Measurements from ENCODE around the gene TBC1D14. TPM values are rescaled to one million over a fixed set of nuclear protein-coding genes. Genes with fewer than 3 reads are reported as not detected.

Gene TBC1D14
- total and polyA plus RNA-seq, 10 of the 15 experiments (the other 5 are each of a cell fraction or from before 2014, with no cell fraction given) = 0.87 to 39.3 (median 30.1) TPM

DNA sequence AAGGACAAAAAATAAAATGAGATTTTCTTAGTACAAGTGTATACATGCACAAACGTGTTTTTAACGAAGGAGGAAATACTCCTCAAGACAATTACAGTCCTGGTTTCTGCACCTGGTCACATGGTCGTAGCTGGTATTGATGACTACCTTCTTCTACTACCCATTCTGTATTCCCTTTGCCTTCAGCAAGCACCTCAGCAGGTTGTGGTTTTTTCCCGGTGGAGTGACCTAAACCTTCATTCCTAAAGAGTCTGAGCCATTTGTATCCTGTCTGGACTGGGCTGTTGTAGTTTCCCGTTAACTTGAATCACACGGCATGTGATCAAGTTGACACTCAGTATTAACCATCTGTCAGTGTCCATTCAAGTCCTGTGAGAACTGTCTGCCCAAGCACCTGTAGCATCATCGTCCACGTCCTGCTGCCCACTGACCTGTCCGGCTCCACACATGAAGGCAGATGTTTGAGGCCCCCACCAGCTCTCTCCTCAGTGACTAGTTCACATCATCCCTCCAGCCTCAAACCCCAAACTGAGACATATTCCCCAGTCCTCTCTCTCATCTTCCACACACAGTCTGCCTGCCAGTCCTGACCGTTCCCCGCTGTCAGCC, 31.1 kb upstream of the TBC1D14 start (continued):
- TF ChIP-seq, protein P1, sequence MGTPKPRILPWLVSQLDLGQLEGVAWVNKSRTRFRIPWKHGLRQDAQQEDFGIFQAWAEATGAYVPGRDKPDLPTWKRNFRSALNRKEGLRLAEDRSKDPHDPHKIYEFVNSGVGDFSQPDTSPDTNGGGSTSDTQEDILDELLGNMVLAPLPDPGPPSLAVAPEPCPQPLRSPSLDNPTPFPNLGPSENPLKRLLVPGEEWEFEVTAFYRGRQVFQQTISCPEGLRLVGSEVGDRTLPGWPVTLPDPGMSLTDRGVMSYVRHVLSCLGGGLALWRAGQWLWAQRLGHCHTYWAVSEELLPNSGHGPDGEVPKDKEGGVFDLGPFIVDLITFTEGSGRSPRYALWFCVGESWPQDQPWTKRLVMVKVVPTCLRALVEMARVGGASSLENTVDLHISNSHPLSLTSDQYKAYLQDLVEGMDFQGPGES (IDR thresholded peaks at IDR 0.05) = no peak

DNA sequence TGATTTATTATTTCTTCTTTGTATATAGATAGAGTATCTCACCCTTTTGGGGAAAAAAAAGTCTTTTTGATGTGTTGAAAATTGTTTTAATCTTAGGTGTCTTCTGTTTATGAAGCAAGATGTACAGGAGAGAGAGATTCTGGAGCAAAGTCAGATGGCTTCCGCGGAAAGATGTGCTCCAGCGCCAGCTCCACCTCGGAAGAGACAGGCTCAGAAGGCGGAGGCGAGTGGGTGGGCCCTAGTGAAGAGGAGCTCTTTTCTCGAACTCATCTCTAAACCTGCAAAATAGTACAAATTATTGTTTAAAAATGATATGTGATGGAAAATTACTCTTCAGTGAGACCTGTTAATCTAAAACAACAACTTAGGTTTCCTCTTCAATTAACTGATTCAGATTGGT, 28.9 kb upstream of the TBC1D14 start:
- no TSS peak for BruUV-seq (replicated peaks)
- H3K27ac ChIP-seq (ENCODE audit: control insufficient read depth, insufficient read depth) = no peak overlapping the region
- WGBS (ENCODE audit: insufficient coverage, insufficient replicate concordance, low lambda C conversion rate, missing lambda C conversion rate) = 99% methylated on average over 7 of the region's 7 CpGs
- no peak for FAIRE-seq
- no peak overlapping the region for H3K4me3 ChIP-seq
- H2AFZ ChIP-seq (ENCODE audit: control insufficient read depth, low read depth, low read length) = no peak overlapping the region
- H3K4me1 ChIP-seq (ENCODE audit: control insufficient read depth, insufficient read depth, low read length) = no peaks in the 10 kb centered on the region
- POLR2A ChIA-PET = no interaction called here
- peaks cover 15 to 17% of the 10 kb centered on the region in 2 experiments for H3K36me3 ChIP-seq (ENCODE audit: control insufficient read depth in 2 of 2, insufficient read depth in 2 of 2, low read length in 1 of 2)
- ATAC-seq = no peak
- H3K4me2 ChIP-seq (ENCODE audit: control insufficient read depth, insufficient read depth) = no peak overlapping the region
- H3K79me2 ChIP-seq (ENCODE audit: control insufficient read depth, insufficient read depth, low read length) = no peaks in the 10 kb centered on the region
- SMC1A ChIA-PET (ENCODE audit: uncharacterized antibody, unreplicated experiment) = interaction anchor here (1.0 kb wide), 1 partner anchor 221 kb away, joined by 3 read pairs; no protein-coding TSS in a partner anchor
- H4K20me1 ChIP-seq (ENCODE audit: control insufficient read depth, insufficient read depth) = no peaks in the 10 kb centered on the region
- in situ Hi-C loops (cut with MboI) (no loop called here), intact Hi-C loops (cut with micrococcal nuclease; ENCODE audit: unreplicated experiment) (no loop called here)
- RAD21 ChIA-PET (ENCODE audit: unreplicated experiment) = no interaction called here
- CTCF ChIA-PET = interaction anchor here (1.2 kb wide), 1 partner anchor 26 kb away, joined by 3 read pairs; no protein-coding TSS in a partner anchor
- H3K9me3 ChIP-seq (replicated peaks; ENCODE audit: control insufficient read depth, insufficient read depth, low read length) = no peaks in the 10 kb centered on the region
- H3K27me3 ChIP-seq (replicated peaks in 1 of 2; ENCODE audit: control insufficient read depth in 2 of 2, insufficient read depth in 2 of 2, low read length in 1 of 2) = no peaks in the 10 kb centered on the region
- H3K9ac ChIP-seq (ENCODE audit: control insufficient read depth, insufficient read depth, low read length) = no peak overlapping the region
- no peak for DNase-seq (ENCODE audit: low read depth, low spot score)
- TF ChIP-seq HDGF (IDR thresholded peaks at IDR 0.05) (no peak), POLR2A (IDR thresholded peaks at IDR 0.05; ENCODE audit: low read depth, low read length) (no peak), RAD51 (IDR thresholded peaks at IDR 0.05) (no peak), TCF12 (IDR thresholded peaks at IDR 0.05; ENCODE audit: low read depth, low read length) (no peak), ZBED1 (IDR thresholded peaks at IDR 0.05; ENCODE audit: borderline replicate concordance) (no peak), RB1 (IDR thresholded peaks at IDR 0.05; ENCODE audit: borderline replicate concordance) (no peak), IRF4 (IDR thresholded peaks at IDR 0.05; ENCODE audit: low read depth, low read length) (no peak), BCL11A (IDR thresholded peaks at IDR 0.05; ENCODE audit: low read depth, low read length) (no peak), BHLHE40 (IDR thresholded peaks at IDR 0.05; ENCODE audit: borderline replicate concordance in 1 of 2, low read depth in 2 of 2, low read length in 1 of 2) (no peak), NBN (IDR thresholded peaks at IDR 0.05) (no peak), IKZF2 (IDR thresholded peaks at IDR 0.05) (no peak), SRF (IDR thresholded peaks at IDR 0.05; ENCODE audit: low read depth in 2 of 2, low read length in 2 of 2) (no peak)
- TF ChIP-seq, protein P2, sequence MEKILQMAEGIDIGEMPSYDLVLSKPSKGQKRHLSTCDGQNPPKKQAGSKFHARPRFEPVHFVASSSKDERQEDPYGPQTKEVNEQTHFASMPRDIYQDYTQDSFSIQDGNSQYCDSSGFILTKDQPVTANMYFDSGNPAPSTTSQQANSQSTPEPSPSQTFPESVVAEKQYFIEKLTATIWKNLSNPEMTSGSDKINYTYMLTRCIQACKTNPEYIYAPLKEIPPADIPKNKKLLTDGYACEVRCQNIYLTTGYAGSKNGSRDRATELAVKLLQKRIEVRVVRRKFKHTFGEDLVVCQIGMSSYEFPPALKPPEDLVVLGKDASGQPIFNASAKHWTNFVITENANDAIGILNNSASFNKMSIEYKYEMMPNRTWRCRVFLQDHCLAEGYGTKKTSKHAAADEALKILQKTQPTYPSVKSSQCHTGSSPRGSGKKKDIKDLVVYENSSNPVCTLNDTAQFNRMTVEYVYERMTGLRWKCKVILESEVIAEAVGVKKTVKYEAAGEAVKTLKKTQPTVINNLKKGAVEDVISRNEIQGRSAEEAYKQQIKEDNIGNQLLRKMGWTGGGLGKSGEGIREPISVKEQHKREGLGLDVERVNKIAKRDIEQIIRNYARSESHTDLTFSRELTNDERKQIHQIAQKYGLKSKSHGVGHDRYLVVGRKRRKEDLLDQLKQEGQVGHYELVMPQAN (conservative IDR thresholded peaks at IDR 0.05) = no peak
- TF ChIP-seq, protein P3, sequence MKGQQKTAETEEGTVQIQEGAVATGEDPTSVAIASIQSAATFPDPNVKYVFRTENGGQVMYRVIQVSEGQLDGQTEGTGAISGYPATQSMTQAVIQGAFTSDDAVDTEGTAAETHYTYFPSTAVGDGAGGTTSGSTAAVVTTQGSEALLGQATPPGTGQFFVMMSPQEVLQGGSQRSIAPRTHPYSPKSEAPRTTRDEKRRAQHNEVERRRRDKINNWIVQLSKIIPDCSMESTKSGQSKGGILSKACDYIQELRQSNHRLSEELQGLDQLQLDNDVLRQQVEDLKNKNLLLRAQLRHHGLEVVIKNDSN (IDR thresholded peaks at IDR 0.05; ENCODE audit: borderline replicate concordance, extremely low read length, insufficient read depth, low read depth, low read length) = no peak
- TF ChIP-seq, protein P4, sequence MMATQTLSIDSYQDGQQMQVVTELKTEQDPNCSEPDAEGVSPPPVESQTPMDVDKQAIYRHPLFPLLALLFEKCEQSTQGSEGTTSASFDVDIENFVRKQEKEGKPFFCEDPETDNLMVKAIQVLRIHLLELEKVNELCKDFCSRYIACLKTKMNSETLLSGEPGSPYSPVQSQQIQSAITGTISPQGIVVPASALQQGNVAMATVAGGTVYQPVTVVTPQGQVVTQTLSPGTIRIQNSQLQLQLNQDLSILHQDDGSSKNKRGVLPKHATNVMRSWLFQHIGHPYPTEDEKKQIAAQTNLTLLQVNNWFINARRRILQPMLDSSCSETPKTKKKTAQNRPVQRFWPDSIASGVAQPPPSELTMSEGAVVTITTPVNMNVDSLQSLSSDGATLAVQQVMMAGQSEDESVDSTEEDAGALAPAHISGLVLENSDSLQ (IDR thresholded peaks at IDR 0.05) = no peak
- TF ChIP-seq, protein P5, sequence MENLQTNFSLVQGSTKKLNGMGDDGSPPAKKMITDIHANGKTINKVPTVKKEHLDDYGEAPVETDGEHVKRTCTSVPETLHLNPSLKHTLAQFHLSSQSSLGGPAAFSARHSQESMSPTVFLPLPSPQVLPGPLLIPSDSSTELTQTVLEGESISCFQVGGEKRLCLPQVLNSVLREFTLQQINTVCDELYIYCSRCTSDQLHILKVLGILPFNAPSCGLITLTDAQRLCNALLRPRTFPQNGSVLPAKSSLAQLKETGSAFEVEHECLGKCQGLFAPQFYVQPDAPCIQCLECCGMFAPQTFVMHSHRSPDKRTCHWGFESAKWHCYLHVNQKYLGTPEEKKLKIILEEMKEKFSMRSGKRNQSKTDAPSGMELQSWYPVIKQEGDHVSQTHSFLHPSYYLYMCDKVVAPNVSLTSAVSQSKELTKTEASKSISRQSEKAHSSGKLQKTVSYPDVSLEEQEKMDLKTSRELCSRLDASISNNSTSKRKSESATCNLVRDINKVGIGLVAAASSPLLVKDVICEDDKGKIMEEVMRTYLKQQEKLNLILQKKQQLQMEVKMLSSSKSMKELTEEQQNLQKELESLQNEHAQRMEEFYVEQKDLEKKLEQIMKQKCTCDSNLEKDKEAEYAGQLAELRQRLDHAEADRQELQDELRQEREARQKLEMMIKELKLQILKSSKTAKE (IDR thresholded peaks at IDR 0.05; ENCODE audit: low read depth, poor library complexity, severe bottlenecking) = no peak
